SU-DHL-6 (cell line): Measurements from ENCODE around the gene RAB14.

Experiments used
- H2AFZ ChIP-seq: fragments of 200-600 bp; sonication (generic); 2 replicates; pipeline ENCODE4 v1.6.1; 2014; ENCODE audit warnings: low read depth, mild to moderate bottlenecking, moderate library complexity, mixed read lengths, antibody characterized with exemption, low read length; ENCODE audit not compliant: severe bottlenecking
- H3F3A ChIP-seq: fragments of 200-600 bp; shearing (Covaris generic); 2 replicates; pipeline ENCODE4 v1.6.0; 2016; ENCODE audit warnings: antibody characterized with exemption, mild to moderate bottlenecking; ENCODE audit not compliant: insufficient read depth
- H3K27ac ChIP-seq: fragments of 200-600 bp; sonication (generic); 2 replicates; pipeline ENCODE4 v1.5.1; 2016; ENCODE audit warnings: low read depth, mild to moderate bottlenecking, low read length, moderate library complexity, mixed read lengths
- H3K27me3 ChIP-seq: fragments of 200-600 bp; sonication (generic), shearing (Covaris generic); 2 replicates; pipeline ENCODE4 v1.6.0; 2014; ENCODE audit warnings: mild to moderate bottlenecking, low read length
- H3K36me3 ChIP-seq: fragments of 200-600 bp; sonication (generic); 2 replicates; pipeline ENCODE4 v1.6.1; 2014; ENCODE audit warnings: mild to moderate bottlenecking, low read length, mixed read lengths
- H3K4me2 ChIP-seq: fragments of 300-600, 200-600 bp; shearing (Covaris generic), sonication (generic); 2 replicates; pipeline ENCODE4 v1.6.0; 2014; ENCODE audit warnings: low read length, low read depth, mild to moderate bottlenecking; ENCODE audit not compliant: poor library complexity, severe bottlenecking
- H3K4me3 ChIP-seq: fragments of 200-600 bp; sonication (generic); 2 replicates; pipeline ENCODE4 v1.5.1; 2014; ENCODE audit warnings: antibody characterized with exemption, low read length, mild to moderate bottlenecking, mixed read lengths; ENCODE audit not compliant: insufficient read depth, poor library complexity, severe bottlenecking
- H3K79me2 ChIP-seq: fragments of 200-600 bp; sonication (generic); 2 replicates; pipeline ENCODE4 v1.6.1; 2014; ENCODE audit warnings: mild to moderate bottlenecking, low read length, moderate library complexity; ENCODE audit not compliant: insufficient read depth
- H3K9ac ChIP-seq: fragments of 200-600 bp; sonication (generic); 2 replicates; pipeline ENCODE4 v1.7.0; 2014; ENCODE audit warnings: mild to moderate bottlenecking, low read length
- H3K9me2 ChIP-seq: fragments of 200-600 bp; sonication (generic); replicated peaks from 2 replicates; pipeline ENCODE4 v1.6.1; 2014; ENCODE audit warnings: low read length; ENCODE audit not compliant: insufficient read depth
- H3K9me3 ChIP-seq: fragments of 200-600 bp; sonication (generic); 2 replicates; pipeline ENCODE4 v1.6.1; 2014; ENCODE audit warnings: low read length, mixed read lengths; ENCODE audit not compliant: insufficient read depth
- H4K20me1 ChIP-seq: fragments of 200-600 bp; sonication (generic); 2 replicates; pipeline ENCODE4 v1.6.1; 2014; ENCODE audit warnings: low read depth, mild to moderate bottlenecking, antibody characterized with exemption, low read length, moderate library complexity, mixed read lengths
- EZH2phosphoT487 ChIP-seq: fragments of 200-600 bp; sonication (generic), shearing (Covaris generic); conservative IDR thresholded peaks from 2 replicates; pipeline ENCODE4 v1.6.1; 2018; ENCODE audit warnings: mild to moderate bottlenecking, antibody characterized with exemption, low read length, moderate library complexity, mixed read lengths
- TF ChIP-seq, protein P1 (sequence below): fragments of 200-600 bp; sonication (generic); IDR thresholded peaks from one replicate; pipeline ENCODE4 v1.5.1; 2017; ENCODE audit warnings: antibody characterized with exemption, mild to moderate bottlenecking, low read length, moderate library complexity; ENCODE audit not compliant: insufficient read depth, poor library complexity, severe bottlenecking

The RAB14 gene

DNA sequence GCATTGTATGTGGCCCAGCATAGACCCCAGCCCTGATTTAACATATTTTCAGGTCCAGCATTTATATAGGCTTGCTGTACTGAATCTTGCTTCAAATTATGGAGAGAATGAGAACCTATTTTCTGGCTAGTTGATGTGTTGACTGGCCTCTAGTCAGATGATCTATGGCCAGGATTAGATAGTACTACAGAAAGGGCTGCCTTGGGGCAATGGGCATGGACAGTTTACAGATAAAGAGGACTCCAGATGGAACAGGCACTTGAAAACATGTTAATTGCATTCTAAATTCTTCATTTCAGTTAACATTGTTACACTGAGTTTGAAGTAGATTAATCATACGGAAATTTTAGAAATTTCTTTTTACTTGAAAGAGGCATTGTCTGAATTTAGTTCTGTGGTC is 61.5 kb downstream of the RAB14 start:
- H3K9ac ChIP-seq, result no peak overlapping the region
- no peak overlapping the region for H2AFZ ChIP-seq
- no peak overlapping the region for H3K27ac ChIP-seq
- H3K4me3 ChIP-seq, result no peak overlapping the region
- no peaks in the 10 kb centered on the region for H3K9me3 ChIP-seq
- no peaks in the 10 kb centered on the region for H3K9me2 ChIP-seq
- H3K27me3 ChIP-seq, result no peaks in the 10 kb centered on the region
- H3K79me2 ChIP-seq, result peaks cover 5% of the 10 kb centered on the region
- no peaks in the 10 kb centered on the region for H3F3A ChIP-seq
- H3K4me2 ChIP-seq, result no peak overlapping the region
- H4K20me1 ChIP-seq, result no peaks in the 10 kb centered on the region
- no peak for TF ChIP-seq EZH2phosphoT487
- TF ChIP-seq, protein P1, sequence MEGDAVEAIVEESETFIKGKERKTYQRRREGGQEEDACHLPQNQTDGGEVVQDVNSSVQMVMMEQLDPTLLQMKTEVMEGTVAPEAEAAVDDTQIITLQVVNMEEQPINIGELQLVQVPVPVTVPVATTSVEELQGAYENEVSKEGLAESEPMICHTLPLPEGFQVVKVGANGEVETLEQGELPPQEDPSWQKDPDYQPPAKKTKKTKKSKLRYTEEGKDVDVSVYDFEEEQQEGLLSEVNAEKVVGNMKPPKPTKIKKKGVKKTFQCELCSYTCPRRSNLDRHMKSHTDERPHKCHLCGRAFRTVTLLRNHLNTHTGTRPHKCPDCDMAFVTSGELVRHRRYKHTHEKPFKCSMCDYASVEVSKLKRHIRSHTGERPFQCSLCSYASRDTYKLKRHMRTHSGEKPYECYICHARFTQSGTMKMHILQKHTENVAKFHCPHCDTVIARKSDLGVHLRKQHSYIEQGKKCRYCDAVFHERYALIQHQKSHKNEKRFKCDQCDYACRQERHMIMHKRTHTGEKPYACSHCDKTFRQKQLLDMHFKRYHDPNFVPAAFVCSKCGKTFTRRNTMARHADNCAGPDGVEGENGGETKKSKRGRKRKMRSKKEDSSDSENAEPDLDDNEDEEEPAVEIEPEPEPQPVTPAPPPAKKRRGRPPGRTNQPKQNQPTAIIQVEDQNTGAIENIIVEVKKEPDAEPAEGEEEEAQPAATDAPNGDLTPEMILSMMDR, result no peak
- peaks cover 81% of the 10 kb centered on the region for H3K36me3 ChIP-seq

DNA sequence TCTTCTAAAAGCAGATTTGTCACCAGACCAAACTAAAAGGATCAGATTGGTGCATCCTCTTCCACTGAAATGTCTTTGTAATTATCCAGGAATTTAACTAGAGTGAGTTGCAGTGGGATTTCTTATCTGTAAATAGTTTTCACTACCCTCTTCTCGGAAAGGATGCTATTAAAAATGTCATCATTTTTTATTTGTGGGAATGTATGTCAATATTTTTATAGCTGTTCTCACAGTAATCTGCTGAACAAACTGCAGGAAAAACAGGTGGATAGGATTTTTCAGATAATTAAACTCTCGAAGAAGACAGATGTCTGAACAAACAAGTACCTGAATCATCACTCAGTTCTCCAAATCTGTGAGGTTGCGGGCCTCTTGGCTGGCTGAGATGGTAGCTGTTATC is 62.7 kb downstream of the RAB14 start:
- H3K79me2 ChIP-seq, result peaks cover 5% of the 10 kb centered on the region
- TF ChIP-seq, protein P1, result no peak
- TF ChIP-seq EZH2phosphoT487, result no peak
- H2AFZ ChIP-seq, result no peak overlapping the region
- H4K20me1 ChIP-seq, result no peaks in the 10 kb centered on the region
- no peak overlapping the region for H3K4me2 ChIP-seq
- H3K9ac ChIP-seq, result no peak overlapping the region
- H3K36me3 ChIP-seq, result peaks cover 77% of the 10 kb centered on the region
- no peak overlapping the region for H3K27ac ChIP-seq
- H3K4me3 ChIP-seq, result no peak overlapping the region
- no peaks in the 10 kb centered on the region for H3K27me3 ChIP-seq
- H3K9me3 ChIP-seq, result no peaks in the 10 kb centered on the region
- H3F3A ChIP-seq, result no peaks in the 10 kb centered on the region
- H3K9me2 ChIP-seq, result no peaks in the 10 kb centered on the region

- Histone ChIP-seq H3K27me3 (no peaks in the 10 kb centered on the region), H3K9ac (no peak overlapping the region), H3K36me3 (peaks cover 77% of the 10 kb centered on the region), H4K20me1 (no peaks in the 10 kb centered on the region), H2AFZ (no peak overlapping the region), H3K9me3 (no peaks in the 10 kb centered on the region), H3K79me2 (peaks cover 5% of the 10 kb centered on the region), H3K4me2 (no peak overlapping the region), H3F3A (no peaks in the 10 kb centered on the region), H3K4me3 (no peak overlapping the region), H3K27ac (no peak overlapping the region), H3K9me2 (no peaks in the 10 kb centered on the region)
- TF ChIP-seq, protein P1, result no peak
- no peak for TF ChIP-seq EZH2phosphoT487
Observed at GRCh38 chr9:121138561-121138960, 63.1 kb downstream of the RAB14 start.

GRCh38 chr9:121135642-121136041 is 66.0 kb downstream of the RAB14 start:
- no peaks in the 10 kb centered on the region for H3K27me3 ChIP-seq
- H3K36me3 ChIP-seq, result peaks cover 53% of the 10 kb centered on the region
- no peak overlapping the region for H3K4me3 ChIP-seq
- H4K20me1 ChIP-seq, result no peaks in the 10 kb centered on the region
- H3K4me2 ChIP-seq, result no peak overlapping the region
- H3K27ac ChIP-seq, result no peak overlapping the region
- no peak for TF ChIP-seq EZH2phosphoT487
- TF ChIP-seq, protein P1, result no peak
- H3F3A ChIP-seq, result no peaks in the 10 kb centered on the region
- H3K9me3 ChIP-seq, result no peaks in the 10 kb centered on the region
- H3K79me2 ChIP-seq, result peaks cover 6% of the 10 kb centered on the region
- H2AFZ ChIP-seq, result no peak overlapping the region
- H3K9me2 ChIP-seq, result no peaks in the 10 kb centered on the region
- no peak overlapping the region for H3K9ac ChIP-seq
